Dermis blood vessel endothelial cell (primary cell): ENCODE results near the gene WDR72. TPM values are rescaled to one million over a fixed set of nuclear protein-coding genes. Genes with fewer than 3 reads are reported as not detected.
A peak's percentile ranks its signal among the peaks of the same experiment; 100 is the strongest.
"Not testable (repeated sequence)": the region's sequence is repeated elsewhere in the genome, so short reads cannot be mapped to it uniquely, and the experiment has no call there.

Experiments
- DNase-seq: peaks from one replicate; pipeline ENCODE4 v3.0.0; 2010
- total RNA-seq: library from RNA; depleted of rRNA; stranded (reverse); fragments of >200 nt; gene quantifications from 2 replicates; pipeline ENCODE4 v1.2.3, GENCODE V29; 2014

WDR72 gene
- total RNA-seq, 1 donor from 2014 or later: under 0.01 TPM

- DNase-seq: no peak
Measured at GRCh38 chr15:53695365-53695764, 64.1 kb downstream of the WDR72 start.

GRCh38 chr15:53694476-53694874 lies 65.0 kb downstream of the WDR72 start:
- no peak for DNase-seq

DNA sequence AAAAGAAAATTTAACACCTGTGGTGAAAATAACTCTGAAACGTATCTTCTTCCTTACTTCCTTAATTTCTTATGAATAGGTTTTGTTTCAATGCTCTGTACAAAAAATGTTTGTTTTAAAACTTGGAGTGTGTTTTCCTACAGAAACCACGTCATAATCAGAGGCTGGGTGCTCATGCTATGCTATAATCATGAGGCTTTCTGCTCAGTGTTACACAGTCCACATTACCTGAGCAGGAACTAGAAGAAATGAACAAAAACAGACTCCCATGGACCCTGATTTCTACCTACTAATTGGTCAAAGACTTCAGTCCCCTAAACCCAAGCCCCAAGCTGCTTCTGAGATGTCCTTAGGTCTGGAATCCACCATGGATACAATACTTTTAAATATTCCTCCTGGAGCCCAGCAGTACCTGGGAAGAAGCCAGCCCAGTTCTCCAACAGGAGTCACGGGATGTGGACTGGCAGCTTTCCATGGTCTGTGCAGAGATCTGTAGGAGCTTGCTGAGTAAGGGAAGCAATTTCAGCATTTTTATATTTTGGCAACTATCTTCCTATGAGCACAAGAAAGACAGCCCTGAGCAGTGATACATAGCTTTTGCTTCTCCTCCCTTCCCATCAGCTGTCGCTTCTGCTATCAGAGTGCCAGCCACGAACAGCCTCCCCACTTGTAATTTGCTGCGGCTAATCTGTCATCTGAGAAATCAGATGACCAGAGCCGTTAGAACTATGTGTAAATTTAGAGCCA lies 65.6 kb downstream of the WDR72 start:
- DNase-seq: no peak

DNA sequence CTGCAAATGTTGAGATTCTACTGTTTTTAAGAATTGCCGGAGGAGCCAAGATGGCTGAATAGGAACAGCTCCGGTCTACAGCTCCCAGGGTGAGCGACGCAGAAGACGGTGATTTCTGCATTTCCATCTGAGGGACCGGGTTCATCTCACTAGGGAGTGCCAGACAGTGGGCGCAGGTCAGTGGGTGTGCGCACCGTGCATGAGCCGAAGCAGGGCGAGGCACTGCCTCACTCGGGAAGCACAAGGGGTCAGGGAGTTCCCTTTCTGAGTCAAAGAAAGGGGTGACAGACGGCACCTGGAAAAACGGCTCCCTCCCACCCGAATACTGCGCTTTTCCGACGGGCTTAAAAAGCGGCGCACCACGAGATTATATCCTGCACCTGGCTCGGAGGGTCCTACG lies 75.3 kb downstream of the WDR72 start:
- DNase-seq: not testable (repeated sequence)

DNA sequence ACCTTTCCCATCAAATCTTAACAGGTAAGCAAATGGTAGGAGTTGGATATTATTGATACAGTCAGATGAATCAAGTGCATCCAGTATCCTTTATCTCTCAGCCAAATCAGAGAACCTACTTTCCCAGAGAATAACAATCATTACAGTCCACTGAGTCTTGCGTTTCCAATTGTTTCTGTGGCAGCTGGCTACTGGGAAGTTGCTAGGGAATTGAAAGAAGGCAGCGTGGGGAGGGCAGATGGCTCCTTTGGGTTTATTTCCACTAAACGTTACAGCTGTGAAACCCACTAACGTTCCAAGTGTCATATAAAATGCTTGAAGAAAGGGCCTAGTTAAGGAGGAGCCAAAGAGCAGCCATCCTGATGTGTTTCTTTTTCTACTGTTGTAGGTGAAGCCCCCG lies 78.4 kb downstream of the WDR72 start:
- DNase-seq: no peak

- DNase-seq: no peak
Measured at GRCh38 chr15:53675832-53676231, 83.6 kb downstream of the WDR72 start.

GRCh38 chr15:53671545-53671944 lies 87.9 kb downstream of the WDR72 start:
- DNase-seq: no peak

GRCh38 chr15:53670701-53671100 lies 88.8 kb downstream of the WDR72 start:
- no peak for DNase-seq

DNA sequence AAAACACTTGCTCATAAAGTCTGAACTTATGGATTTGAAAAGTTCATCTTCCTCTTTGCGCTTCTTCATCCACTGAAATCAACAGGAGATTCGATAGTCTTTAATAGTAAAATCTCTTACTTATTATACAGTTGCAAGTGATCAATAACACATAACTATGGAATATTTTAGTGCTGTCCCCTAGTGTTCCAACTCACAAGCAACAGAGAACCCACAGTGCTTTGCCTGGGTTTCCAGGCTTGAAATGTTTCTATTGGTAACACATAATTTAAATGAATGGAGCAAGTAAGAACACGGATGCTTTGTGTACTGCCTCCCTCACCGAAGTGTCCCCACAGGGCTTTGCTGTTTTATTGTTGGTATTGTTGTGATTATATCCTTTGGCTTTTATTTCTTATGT lies 93.5 kb downstream of the WDR72 start:
- no peak for DNase-seq

DNA sequence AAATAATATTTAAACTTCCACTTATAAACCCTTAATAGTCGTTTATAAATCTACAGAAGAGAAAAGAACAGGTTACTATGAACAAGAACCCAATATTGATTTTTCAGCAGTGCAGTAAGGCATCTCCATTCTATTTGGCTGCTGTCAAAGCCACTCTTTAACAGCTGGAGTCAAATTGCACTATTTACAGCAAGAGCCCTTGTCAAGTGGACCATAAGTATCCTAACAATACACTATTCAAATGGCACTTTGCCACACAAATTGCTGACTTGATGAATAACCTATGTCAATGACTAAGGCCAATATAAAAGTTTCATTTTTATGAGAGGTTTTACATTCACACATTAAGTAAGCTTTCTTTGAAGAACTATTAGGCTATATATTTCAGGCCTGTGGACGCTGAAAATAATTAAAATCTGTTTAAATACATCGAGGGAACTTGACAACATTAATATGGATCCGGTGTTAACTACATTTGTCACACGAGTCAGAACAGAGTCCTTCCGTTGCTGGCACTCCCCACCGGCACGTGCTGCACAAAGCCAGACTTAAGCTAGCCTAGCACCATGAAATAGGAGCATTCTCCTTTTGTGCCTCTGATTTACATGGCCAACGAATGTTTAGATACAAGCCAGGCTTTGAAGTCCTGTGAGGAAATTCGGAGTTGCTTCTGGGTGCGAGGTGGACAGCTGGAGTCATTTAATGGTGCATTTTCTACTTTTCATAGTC lies 100.5 kb downstream of the WDR72 start:
- DNase-seq: no peak

DNA sequence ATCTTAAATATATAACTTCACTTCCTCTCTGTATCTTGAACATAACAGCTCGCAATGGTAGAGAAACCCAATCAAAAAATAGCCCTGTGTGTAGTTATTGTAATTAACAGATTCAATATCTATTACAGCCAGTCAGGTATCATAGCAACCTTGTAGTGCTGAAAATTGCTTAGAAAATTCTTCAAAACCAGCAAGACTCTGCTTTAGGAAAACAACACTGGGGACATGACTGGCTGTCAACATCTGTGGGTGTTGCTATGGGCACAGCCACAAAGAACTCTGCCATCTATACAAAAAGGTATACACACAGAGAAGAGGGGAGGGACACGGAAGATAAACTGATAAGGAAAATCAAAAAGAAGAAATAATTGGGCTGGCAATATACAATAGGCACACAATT lies 101.2 kb downstream of the WDR72 start:
- no peak for DNase-seq

GRCh38 chr15:53648934-53649333 lies 110.5 kb downstream of the WDR72 start:
- DNase-seq: no peak

DNA sequence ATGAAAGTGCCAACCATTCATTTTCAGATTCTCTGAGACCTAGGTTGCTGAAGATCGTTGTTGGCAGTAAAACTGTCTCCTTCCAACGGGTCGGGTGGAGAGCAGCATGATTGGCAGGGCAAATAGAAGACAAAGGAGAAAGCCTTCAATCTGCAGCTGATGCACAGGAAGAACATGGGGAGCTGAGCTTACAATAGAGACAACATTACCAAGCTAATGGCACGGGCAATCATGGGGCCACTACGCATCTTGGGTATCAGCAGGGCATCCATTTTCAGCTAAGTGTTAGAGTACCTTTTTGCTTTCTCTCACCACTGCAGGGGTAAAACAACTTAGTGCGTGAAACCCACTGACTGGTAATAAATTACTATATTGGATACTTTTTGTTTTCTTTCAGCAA lies 114.8 kb downstream of the WDR72 start:
- DNase-seq: no peak

- DNase-seq: no peak
Measured at GRCh38 chr15:53634517-53635106, 124.9 kb downstream of the WDR72 start.

- DNase-seq: no peak
Measured at GRCh38 chr15:53627279-53627678, 132.2 kb downstream of the WDR72 start.

GRCh38 chr15:53625962-53626845 lies 133.3 kb downstream of the WDR72 start:
- no peak for DNase-seq

DNA sequence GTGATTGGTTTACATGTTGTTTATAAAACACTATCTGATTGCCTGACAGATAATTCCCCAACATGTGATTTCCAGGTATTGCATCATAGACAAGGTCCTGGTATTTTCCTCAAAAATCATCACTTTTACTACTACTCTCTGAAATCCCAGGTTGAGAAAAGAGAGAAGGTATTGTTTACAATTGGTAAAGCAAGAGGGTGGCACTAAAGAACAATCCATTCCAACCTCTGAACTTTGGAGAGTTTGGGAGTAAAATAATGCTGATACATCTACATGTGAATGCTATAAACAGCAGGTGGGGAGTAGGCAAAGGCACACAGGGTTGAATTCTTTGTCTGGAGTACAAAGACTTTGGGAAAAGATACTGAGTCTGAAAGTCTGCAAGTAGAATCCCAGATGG lies 134.2 kb downstream of the WDR72 start:
- DNase-seq: no peak

DNA sequence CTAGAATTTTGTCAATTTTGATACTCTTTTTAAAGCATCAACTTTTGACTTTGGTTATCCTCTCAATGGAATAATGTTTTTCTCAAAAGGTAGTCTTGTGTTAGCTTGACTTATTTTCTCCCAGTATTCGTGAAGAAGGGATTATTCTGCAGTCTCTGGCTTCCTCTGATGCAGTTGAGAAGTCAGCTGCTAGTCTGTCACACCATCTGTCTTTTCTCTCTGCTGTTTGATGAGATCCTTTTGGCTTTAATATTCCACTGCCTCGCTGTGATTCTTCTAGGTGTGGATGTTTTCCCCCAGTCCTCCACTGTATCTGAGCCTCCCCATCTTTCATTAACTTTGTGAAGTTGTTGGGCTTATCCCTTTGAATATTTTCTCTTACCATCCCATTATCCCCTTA lies 141.0 kb downstream of the WDR72 start:
- no peak for DNase-seq

DNA sequence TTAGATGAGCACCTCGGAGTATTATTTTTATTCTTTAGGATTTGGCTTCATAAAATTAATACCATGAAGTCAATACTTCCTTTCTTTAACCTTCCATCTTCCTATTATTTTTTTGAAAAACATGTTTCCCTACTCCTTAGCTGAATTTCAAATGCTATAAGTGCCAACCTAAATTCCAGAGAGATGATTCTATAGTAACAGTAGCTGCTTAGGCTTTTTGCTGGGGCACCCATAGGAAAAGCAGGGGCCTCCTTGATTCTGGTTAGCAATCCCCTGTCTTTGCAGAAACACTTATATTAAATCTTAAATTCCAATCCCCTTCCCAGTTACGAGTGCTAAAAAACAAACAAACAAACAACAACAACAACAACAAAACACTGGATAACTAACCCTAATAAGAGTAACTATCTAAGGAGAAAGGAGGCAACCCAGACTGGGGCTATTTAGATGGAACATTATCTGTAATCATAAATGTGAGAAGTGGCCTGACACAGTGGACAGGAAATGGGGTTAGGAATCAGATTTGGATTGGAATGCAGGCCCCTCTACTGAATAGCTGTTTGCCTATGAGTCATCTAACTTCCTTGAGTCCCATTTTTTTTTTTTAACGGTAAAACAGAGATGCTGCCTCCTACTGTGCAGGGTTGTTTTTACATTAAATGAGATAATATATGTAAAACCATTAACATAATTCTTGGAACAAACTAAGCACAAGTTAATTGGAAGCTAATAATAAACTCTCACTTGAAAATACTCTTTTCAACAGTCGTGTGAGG lies 148.1 kb downstream of the WDR72 start:
- peak; percentile 77 for DNase-seq

- no peak for DNase-seq
Measured at GRCh38 chr15:53591041-53591440, 168.4 kb downstream of the WDR72 start.

DNA sequence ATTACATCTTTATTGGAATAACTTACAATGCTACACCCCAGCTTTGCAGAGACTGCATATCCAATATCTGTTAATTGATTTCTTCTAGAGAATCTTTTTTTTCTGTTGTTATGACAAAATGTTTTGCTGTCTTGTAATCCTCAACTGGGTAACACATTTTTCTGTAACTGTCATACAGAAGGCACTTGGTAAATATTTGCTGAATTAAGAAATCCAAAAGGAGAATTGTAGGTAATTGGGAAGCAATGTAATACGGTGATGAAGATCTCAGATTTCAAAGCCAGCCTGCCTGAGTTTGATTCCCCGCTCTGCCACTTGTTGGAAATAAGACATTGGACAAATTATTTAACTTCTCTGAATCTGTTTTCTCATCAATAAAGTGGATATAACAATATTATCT lies 169.1 kb downstream of the WDR72 start:
- DNase-seq: no peak

DNA sequence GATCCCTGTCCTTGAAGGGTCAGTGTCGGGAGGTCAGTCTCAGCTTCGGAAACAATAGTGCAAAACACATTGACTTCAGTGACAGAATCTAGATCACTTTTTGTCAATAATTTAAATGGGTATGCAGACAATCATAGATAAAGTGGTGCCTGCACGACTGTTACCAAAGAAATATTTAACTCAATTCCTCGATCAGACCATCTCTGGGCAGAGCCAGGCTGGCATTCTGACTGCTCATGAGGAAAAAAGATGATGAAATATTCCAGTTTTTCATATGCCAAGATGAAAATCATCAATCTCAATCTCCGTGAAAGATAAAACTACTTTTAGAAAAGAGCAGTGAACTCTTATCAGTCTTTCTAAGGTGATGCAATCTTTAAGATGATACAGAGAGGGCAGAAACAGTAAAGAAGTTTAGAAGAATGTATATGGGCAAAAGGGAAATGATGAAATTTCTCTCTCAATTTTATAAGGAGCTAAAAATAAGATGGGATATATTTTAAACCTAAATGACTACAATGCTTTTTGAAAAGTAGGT lies 169.9 kb downstream of the WDR72 start:
- DNase-seq: no peak
